HG03521 (cell line): ENCODE measurements around the gene SART1.
"Not testable (repeated sequence)": the region's sequence is repeated elsewhere in the genome, so short reads cannot be mapped to it uniquely, and the experiment has no call there.

Source experiments
- ATAC-seq: cut with Tn5 transposase; IDR thresholded peaks from one replicate; pipeline ENCODE4 v1.9.1; 2021; ENCODE audit warnings: mild to moderate bottlenecking, moderate library complexity; ENCODE audit not compliant: unreplicated experiment

The SART1 gene

DNA sequence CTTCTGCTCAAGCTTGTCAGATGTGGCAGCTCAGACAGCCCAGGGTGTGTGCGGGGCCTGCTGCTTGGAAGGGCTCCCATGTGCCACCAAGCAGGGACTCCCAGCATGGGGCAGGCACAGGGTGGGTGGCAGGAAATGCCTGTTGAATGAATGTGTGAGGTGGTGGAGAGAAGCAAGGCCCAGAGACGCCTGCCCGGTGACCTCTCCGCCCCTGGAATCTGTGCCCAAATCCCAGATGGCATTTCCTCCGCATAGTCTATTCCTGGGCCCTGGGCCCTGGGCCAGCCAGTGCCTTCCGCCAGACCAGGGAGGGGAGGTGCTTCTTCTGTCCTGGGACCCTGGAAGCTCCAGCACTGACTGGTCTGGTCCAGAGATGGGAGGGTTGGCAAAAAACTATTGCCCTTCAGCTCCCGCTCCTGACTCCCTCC, 53.9 kb downstream of the SART1 start:
- ATAC-seq: no peak

- no peak for ATAC-seq
Measured at GRCh38 chr11:66015936-66016792, 54.6 kb downstream of the SART1 start.

- no peak for ATAC-seq
Measured at GRCh38 chr11:66016793-66017177, 55.3 kb downstream of the SART1 start.

GRCh38 chr11:66017321-66017720, 55.8 kb downstream of the SART1 start:
- ATAC-seq: no peak

GRCh38 chr11:66020212-66020611, 58.7 kb downstream of the SART1 start:
- ATAC-seq: no peak

- no peak for ATAC-seq
Measured at GRCh38 chr11:66020618-66021357, 59.3 kb downstream of the SART1 start.

DNA sequence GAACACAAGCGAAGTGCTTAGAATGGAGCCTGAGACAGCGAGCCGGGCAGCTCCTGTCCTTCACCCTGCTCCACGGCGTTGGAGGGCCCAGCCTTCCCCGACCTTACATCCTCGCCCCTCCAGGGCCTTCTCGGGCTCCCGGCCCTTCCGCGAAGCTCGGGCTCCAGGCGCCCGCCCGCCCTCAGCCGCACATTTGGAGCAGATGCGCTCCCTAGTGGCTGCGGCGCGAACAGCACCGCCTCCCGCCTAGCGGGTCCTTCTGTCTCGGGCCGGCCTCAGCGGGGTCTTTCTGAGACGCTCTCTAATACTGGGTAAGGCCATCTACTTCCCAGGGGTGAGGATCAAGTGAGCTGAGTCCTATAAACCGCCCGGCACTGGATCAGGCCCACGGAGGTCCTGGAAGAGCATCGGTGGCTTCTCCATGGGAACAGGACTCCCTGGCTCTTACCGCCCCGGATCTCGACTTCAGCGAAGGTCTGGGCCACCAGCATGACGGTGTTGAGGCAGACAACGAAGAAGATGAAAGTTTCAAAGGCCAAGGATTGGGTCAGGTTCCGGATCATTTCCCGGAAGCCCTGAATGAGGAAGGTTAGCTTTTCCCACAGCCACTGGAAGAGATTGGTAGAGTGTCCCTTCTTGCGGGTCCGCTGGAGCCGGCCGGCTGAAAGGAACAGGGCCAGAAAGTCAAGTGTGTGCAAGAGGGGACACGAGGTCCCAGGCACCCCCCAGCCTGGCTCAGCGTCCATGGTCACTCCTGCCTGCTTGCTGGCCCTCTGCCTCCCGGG, 61.1 kb downstream of the SART1 start:
- ATAC-seq: no peak

DNA sequence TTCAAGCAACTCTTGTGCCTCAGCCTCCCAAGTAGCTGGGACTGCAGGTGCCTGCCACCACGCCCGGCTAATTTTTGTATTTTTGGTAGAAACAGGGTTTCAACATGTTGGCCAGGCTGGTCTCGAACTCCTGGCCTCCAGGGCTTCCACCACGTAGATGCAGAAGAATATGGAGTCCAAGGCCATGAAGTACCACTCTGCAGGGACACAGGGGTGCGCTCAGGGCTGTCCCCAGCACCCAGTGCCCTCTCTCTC, 61.6 kb downstream of the SART1 start:
- not testable (repeated sequence) for ATAC-seq

- no peak for ATAC-seq
Measured at GRCh38 chr11:66026017-66026529, 64.5 kb downstream of the SART1 start, which contains the start of gene CATSPER1. Gene CATSPER1, minus strand, starts transcription at chr11:66026479. Its CDS starts 100 bp downstream, at chr11:66026379.
